ENCODE measurements around the gene PRKAG2.

- TF ChIP-seq CTCF (IDR thresholded peaks at IDR 0.05), result no peak
- no peak for TF ChIP-seq POLR2A (IDR thresholded peaks at IDR 0.05)
Observed at GRCh38 chr7:151861881-151862280, 15.0 kb downstream of the PRKAG2 start.
